Measurements from ENCODE around the gene GLB1L2.

GRCh38 chr11:134347441-134347840 is 15.7 kb downstream of the GLB1L2 start:
- TF ChIP-seq TAF1 (IDR thresholded peaks at IDR 0.05; ENCODE audit: low read depth, low read length) (no peak), POLR2A (IDR thresholded peaks at IDR 0.05; ENCODE audit: low read depth, low read length) (no peak), SPI1 (IDR thresholded peaks at IDR 0.05; ENCODE audit: low read depth, low read length) (no peak)
